Measurements from ENCODE around the gene TES. TPM values are rescaled to one million over a fixed set of nuclear protein-coding genes. Genes with fewer than 3 reads are reported as not detected.

The TES gene
- total RNA-seq, 1 donor from 2014 or later, result 74.3 TPM

- DNase-seq (ENCODE audit: low spot score), result no peak
Observed at GRCh38 chr7:116219834-116220233, 9.5 kb downstream of the TES start.

- DNase-seq (ENCODE audit: low spot score), result no peak
Observed at GRCh38 chr7:116222501-116222900, 12.2 kb downstream of the TES start.

- no peak for DNase-seq (ENCODE audit: low spot score)
Observed at GRCh38 chr7:116223588-116223987, 13.2 kb downstream of the TES start.

DNA sequence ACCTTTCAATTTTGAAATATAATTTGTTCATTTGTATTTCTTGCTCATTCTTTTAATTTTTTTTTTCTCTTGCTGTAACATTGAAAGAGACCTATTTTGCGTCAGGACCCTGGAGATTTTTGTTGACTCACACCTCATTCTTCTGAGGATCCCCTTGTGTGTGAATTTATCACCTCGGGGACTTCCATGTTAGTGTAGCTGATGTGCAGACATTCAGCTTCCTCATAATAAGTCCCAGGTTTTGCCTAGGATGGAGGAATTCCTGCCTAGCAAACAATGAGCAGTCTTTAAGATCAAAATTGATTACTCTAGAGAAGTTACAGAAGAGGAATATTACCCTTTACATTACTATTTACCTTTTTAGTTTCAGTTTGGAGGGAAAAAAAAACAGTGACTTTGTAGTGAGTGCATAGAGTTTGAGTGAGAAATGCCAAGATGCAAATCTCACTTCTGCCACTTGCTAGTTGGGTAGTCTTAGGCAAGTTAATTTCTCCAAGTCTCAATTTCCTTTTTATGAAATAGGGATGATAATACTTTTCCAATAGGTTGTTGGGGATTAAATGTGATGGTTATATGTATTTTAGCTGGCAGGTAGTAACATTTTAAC, 14.3 kb downstream of the TES start:
- DNase-seq (ENCODE audit: low spot score), result no peak

DNA sequence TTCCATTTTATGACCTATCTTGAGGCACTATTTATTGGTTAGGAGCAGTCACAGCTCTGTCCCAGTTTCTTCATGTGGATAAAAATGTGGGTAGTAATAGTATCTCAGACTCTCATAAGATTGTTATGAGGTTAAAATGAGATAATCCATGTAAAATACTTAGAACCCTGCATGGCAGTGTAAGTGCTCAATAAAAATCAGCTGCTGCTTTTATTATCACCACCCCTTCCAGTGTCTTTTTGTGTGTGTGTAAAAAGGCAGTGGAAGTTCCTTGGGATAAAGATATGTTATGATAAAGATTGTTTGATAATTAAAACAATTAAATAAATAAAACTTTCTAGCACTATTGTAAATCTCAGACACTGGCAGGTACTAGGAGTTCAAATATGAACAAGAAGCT, 15.5 kb downstream of the TES start:
- DNase-seq (ENCODE audit: low spot score), result no peak

DNA sequence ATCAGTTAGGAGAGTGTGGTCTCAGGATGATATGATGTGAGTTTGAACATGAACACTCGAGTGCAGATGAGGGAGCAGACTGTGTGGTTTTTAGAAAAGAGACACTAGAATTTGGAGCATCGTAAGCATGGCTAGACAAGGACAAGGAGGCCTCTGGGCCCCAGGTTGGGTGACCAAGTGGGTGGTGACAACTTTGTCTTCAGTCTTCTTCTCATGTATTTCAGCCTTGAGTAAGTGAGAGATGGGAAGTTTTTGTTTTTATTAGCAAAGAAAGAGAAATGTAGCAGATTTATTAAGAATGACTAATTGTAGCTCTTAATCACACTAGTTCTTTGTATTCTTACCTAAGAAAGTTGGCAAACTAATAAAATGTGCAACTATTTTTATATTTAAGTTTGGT, 16.3 kb downstream of the TES start:
- no peak for DNase-seq (ENCODE audit: low spot score)

- no peak for DNase-seq (ENCODE audit: low spot score)
Observed at GRCh38 chr7:116227678-116228239, 17.4 kb downstream of the TES start.

DNA sequence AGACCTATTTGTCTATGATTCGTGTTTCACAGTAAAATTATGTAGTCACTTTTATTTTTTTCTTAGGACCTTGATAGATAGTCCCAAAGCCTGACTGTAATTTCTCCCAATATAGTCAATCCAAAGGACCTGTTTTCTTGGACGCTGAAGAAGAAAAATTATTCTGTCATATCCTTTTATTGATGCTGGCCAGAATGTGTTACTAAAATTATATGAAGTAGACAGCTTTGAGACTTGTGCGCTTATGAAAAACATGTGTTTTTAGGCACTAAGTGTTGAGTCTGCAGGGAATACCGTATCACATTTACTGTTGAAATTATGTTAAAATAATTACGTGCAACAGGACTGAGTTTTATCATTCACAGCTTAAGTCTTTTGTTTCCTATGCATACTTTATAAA, 17.9 kb downstream of the TES start:
- no peak for DNase-seq (ENCODE audit: low spot score)

DNA sequence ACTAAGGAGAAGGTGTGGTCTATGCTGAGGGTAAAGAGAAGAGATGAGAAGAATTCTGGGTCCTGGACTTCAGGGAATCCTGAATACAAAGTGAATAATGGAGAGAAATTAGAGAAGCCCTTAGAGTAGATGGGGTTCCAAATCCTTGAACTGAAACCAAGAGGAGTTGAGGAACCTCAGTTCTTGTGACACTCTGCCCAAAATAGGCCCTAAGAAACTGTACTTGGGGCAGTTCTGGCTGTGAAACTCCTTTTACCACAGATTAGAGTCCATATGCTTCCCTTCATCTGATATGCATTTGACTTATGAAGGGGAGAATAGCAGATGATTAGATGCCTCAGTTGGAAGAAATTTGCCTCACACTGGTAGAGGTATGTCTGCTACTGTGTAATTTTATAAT, 19.0 kb downstream of the TES start:
- no peak for DNase-seq (ENCODE audit: low spot score)

- no peak for DNase-seq (ENCODE audit: low spot score)
Observed at GRCh38 chr7:116230191-116231005, 20.1 kb downstream of the TES start.

DNA sequence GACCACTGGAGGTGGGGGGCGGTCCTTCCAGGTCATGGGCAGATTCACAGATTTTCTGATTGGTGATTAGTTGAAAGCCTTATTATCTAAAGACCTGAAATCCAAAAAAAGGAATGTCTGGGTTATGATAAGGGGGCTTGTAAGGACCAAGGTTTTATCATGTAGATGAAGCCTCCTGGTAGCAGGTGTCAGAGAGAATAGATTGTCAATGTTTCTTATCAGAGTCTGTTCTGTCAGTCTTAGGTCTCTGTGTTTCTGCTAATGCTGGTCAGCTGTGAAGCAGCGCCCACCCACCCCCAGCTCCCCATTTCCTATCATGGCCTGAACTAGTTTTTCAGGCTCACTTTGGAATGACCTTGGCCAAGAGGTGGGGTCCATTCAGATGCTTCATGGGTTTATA, 21.2 kb downstream of the TES start:
- DNase-seq (ENCODE audit: low spot score), result no peak

- no peak for DNase-seq (ENCODE audit: low spot score)
Observed at GRCh38 chr7:116231949-116232348, 21.6 kb downstream of the TES start.

DNA sequence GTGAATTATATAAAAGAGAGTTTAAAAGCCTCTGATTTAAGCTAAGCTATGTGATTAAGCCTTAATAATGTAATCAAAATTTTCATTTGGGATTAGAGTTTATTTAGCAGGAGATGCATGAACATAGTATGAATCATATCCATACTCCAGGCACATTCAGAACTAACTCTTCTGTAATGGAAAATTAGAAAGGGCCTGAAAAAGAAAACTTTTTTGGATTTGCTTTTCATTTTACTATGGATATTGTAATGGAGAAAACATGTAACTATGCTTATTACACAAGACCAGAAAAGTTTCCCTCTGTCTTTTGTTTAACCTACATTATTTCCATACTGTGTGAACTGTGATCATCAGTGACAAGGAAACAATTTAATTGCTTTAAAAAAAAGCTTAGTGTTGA, 22.0 kb downstream of the TES start:
- no peak for DNase-seq (ENCODE audit: low spot score)

- no peak for DNase-seq (ENCODE audit: low spot score)
Observed at GRCh38 chr7:116232920-116233319, 22.6 kb downstream of the TES start.

- DNase-seq (ENCODE audit: low spot score), result no peak
Observed at GRCh38 chr7:116234517-116235200, 24.3 kb downstream of the TES start.

- DNase-seq (ENCODE audit: low spot score), result no peak
Observed at GRCh38 chr7:116235380-116235779, 25.0 kb downstream of the TES start.

DNA sequence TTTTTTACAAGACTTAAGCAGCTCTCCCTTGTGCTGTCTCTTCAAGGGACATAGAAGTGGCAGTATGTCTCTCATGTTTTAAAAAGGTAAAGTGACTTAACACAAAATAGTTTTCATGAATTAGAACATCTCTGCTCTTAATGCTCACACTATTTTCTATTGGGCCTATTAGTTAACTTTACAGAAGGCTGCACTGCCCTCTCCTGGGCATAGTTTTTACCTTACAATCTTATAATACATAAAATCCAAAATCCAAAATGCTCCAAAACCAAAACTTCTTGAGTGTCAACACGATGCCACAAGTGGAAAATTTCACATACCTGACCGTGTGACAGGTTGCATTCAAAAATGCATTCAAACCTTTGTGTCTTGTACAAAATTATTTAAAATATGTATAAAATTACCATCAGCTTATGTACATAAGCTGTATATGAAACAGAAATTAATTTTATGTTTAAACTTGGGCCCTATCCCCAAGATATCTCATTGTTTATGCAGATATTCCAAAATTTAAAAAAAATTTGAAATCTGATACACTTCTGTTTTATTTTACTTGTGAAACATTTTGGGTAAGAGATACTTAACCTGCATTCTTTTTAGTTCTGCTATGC, 25.8 kb downstream of the TES start:
- DNase-seq (ENCODE audit: low spot score), result no peak

DNA sequence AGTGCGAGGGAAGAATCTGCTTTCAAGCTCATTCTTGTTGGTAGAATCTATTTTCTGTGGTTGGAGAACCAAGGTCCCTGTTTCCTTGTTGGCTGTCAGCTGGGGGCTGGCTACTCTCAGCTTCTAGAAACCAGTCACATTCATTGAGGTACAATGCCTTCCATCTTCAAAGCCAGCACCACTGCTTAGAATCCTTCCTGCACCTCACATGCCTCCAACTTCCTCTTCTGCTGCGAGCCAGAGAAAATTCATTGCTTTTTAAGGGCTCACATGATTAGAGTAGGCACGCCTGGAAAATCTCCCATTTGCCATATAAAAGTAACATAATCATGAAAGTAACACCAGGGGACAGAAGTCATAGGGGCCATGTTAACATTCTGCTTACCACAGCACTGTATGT, 28.7 kb downstream of the TES start:
- no peak for DNase-seq (ENCODE audit: low spot score)

- no peak for DNase-seq (ENCODE audit: low spot score)
Observed at GRCh38 chr7:116239434-116239833, 29.1 kb downstream of the TES start.

- DNase-seq (ENCODE audit: low spot score), result no peak
Observed at GRCh38 chr7:116240024-116240668, 29.8 kb downstream of the TES start.

DNA sequence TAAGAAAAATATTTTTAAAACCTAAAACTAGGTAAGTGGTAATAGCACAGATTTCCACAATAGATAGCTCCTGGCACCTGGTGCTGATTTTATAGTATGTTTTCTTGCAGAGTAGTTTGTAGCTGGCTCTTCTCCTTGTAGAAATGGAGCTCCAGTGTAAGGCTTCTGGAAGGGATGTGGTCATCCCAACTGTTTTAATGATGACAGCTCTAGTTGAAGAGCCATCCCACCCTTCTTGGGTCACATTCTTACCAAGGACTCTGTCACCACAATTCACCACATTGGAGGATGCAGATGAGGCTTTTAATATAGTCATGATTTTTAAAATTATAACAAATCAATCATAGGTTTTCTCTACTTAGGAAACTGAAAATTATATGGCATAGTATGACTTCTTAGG, 31.0 kb downstream of the TES start:
- DNase-seq (ENCODE audit: low spot score), result no peak

DNA sequence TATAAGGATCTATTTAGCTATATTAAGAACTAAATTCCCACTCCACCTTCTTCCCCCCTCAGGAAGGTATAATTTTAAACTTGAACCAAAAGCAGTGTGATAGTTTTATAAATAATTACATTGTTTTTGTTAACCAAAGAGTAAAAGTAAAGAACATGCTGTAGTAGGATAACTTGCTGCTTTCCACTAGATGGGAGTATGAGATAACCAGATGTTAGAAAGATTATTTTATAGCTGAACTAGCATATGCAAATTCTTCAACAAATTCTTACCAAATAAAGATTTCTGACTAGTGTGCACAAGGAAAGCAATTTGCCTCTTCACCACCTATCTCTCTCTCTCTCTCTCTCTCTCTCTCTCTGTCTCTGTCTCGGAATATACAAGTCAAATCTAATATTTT, 31.8 kb downstream of the TES start:
- no peak for DNase-seq (ENCODE audit: low spot score)
